HCT116 (cell line): ENCODE data around the gene KLHL2.

Experiments used
- CEBPB ChIP-seq: IDR thresholded peaks from 2 replicates; pipeline ENCODE4 v1.6.1; 2012; ENCODE audit warnings: low read depth
- EGR1 ChIP-seq: IDR thresholded peaks from 2 replicates; pipeline ENCODE4 v1.6.1; 2012; ENCODE audit warnings: low read depth
- ELF1 ChIP-seq: IDR thresholded peaks from 2 replicates; pipeline ENCODE4 v1.6.1; 2012; ENCODE audit warnings: low read depth, borderline replicate concordance
- EZH2 ChIP-seq: fragments of 200-600 bp; sonication (generic); IDR thresholded peaks from 2 replicates; pipeline ENCODE4 v1.6.1; 2017; ENCODE audit warnings: antibody characterized with exemption, mixed run types
- EZH2phosphoT487 ChIP-seq: fragments of 200-600 bp; IDR thresholded peaks from 2 replicates; pipeline ENCODE4 v1.6.1; 2018; ENCODE audit warnings: antibody characterized with exemption, borderline replicate concordance
- POLR2AphosphoS5 ChIP-seq: IDR thresholded peaks from 2 replicates; pipeline ENCODE4 v1.6.1; 2011; ENCODE audit warnings: mild to moderate bottlenecking, low read depth, low read length, moderate library complexity
- RAD21 ChIP-seq: IDR thresholded peaks from 2 replicates; pipeline ENCODE4 v1.6.1; 2012; ENCODE audit warnings: low read depth, mild to moderate bottlenecking
- SIN3A ChIP-seq: IDR thresholded peaks from 2 replicates; pipeline ENCODE4 v1.6.1; 2012; ENCODE audit warnings: low read depth
- SP1 ChIP-seq: IDR thresholded peaks from 2 replicates; pipeline ENCODE4 v1.6.1; 2012; ENCODE audit warnings: low read depth
- TCF7L2 ChIP-seq: IDR thresholded peaks from 2 replicates; pipeline ENCODE4 v1.7.0; 2011; ENCODE audit warnings: borderline replicate concordance, inconsistent platforms; ENCODE audit not compliant: insufficient read depth, insufficient read length; ENCODE audit errors: extremely low read depth
- ZNF274 ChIP-seq: fragments of 200-500 bp; sonication (Bioruptor generic); IDR thresholded peaks from 2 replicates; pipeline ENCODE4 v1.6.1; 2014; ENCODE audit warnings: mild to moderate bottlenecking, low read depth, low read length, inconsistent platforms
- TF ChIP-seq, protein P1 (sequence below), 3 experiments: fragments of 200-600 bp in 1 of 3; sonication (generic) in 1 of 3; IDR thresholded peaks in 2 of 3; conservative IDR thresholded peaks in 1 of 3; 2 replicates each; pipeline ENCODE4 v1.5.1; 2012 to 2017; ENCODE audit warnings: low read depth in 2 of 3, low read length in 2 of 3, antibody characterized with exemption in 1 of 3, borderline replicate concordance in 1 of 3, control low read depth in 1 of 3, mild to moderate bottlenecking in 1 of 3, mixed read lengths in 1 of 3, mixed run types in 1 of 3, moderate library complexity in 1 of 3; ENCODE audit not compliant: insufficient read depth in 1 of 3

DNA sequence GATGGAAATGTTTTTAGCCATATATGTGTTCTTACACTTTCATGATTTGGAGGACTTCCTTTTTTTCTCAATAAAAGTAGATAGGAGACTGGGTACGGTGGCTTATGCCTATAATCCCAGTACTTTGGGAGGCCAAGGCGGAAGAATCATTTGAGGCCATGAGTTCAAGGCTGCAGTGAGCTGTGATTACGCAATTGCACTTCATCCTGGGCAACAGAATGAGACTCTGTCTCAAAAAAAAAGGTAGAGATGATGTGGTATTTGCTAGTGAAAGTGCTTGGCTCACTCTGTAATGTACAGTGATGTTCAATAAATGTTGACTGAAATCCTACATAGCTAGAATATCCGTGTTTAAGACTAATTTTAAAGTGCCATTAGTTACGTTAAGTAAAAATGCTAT, 27.4 kb downstream of the KLHL2 start:
- TF ChIP-seq SP1 (no peak), TCF7L2 (no peak), EZH2 (no peak), CEBPB (no peak), ZNF274 (no peak), POLR2AphosphoS5 (no peak), EZH2phosphoT487 (no peak), RAD21 (no peak), EGR1 (no peak), ELF1 (no peak), SIN3A (no peak)
- TF ChIP-seq, protein P1, sequence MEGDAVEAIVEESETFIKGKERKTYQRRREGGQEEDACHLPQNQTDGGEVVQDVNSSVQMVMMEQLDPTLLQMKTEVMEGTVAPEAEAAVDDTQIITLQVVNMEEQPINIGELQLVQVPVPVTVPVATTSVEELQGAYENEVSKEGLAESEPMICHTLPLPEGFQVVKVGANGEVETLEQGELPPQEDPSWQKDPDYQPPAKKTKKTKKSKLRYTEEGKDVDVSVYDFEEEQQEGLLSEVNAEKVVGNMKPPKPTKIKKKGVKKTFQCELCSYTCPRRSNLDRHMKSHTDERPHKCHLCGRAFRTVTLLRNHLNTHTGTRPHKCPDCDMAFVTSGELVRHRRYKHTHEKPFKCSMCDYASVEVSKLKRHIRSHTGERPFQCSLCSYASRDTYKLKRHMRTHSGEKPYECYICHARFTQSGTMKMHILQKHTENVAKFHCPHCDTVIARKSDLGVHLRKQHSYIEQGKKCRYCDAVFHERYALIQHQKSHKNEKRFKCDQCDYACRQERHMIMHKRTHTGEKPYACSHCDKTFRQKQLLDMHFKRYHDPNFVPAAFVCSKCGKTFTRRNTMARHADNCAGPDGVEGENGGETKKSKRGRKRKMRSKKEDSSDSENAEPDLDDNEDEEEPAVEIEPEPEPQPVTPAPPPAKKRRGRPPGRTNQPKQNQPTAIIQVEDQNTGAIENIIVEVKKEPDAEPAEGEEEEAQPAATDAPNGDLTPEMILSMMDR (IDR thresholded peaks at IDR 0.05 in 2 of 3, conservative IDR thresholded peaks at IDR 0.05 in 1 of 3; ENCODE audit: borderline replicate concordance in 1 of 3, insufficient read depth in 1 of 3, low read depth in 2 of 3, low read length in 2 of 3), result no peak
